ENCODE results near the gene CT55.
A peak's percentile ranks its signal among the peaks of the same experiment; 100 is the strongest.

The CT55 gene

GRCh38 chrX:135112743-135113142, 58.5 kb downstream of the CT55 start:
- DNase-seq (ENCODE audit: low spot score), result no peak
- TF ChIP-seq CTCF (IDR thresholded peaks at IDR 0.05; ENCODE audit: extremely low read depth, missing control alignments), result no peak

- peak; percentile 23 for DNase-seq (ENCODE audit: low spot score)
- peak; percentile 71 for TF ChIP-seq CTCF (IDR thresholded peaks at IDR 0.05; ENCODE audit: extremely low read depth, missing control alignments)
Measured at GRCh38 chrX:135112096-135112729, 59.0 kb downstream of the CT55 start.

- DNase-seq (ENCODE audit: low spot score), result no peak
- TF ChIP-seq CTCF (IDR thresholded peaks at IDR 0.05; ENCODE audit: extremely low read depth, missing control alignments), result no peak
Measured at GRCh38 chrX:135109554-135109953, 61.6 kb downstream of the CT55 start.
